Karpas-422 (cell line): Measurements from ENCODE around the gene ITGA4. TPM values are rescaled to one million over a fixed set of nuclear protein-coding genes. Genes with fewer than 3 reads are reported as not detected.

Experiments
- total RNA-seq: library from RNA; depleted of rRNA; stranded (reverse); fragments of >200 nt; shearing (Covaris generic); gene quantifications from 2 replicates; pipeline ENCODE4 v1.2.3, GENCODE V29; 2014; ENCODE audit warnings: low replicate concordance; rRNA removed

ITGA4 gene
- total RNA-seq, 1 experiment from 2014 or later, result 244 TPM

Other genes with a start within 250 kb of the ITGA4 start
- gene CERKL, start 199.7 kb downstream of the ITGA4 start, total RNA-seq, result 15.4 and 24.4 TPM in 2 replicates
- gene NEUROD1, start 223.1 kb downstream of the ITGA4 start, total RNA-seq, result not detected in 2 replicates